HepG2 (cell line): ENCODE measurements around the gene SRRT. TPM values are rescaled to one million over a fixed set of nuclear protein-coding genes. Genes with fewer than 3 reads are reported as not detected.

Experiments used
- ATAC-seq: fragments of 200-7000 bp; cut with Tn5 transposase; 3 replicates; pipeline ENCODE4 v1.9.1; 2020; ENCODE audit warnings: mild to moderate bottlenecking, moderate library complexity
- BruUV-seq: library from RNA; stranded (reverse); fragments of 400-500 nt; replicated peaks from 2 replicates; lab custom pipeline; 2021; lab: Mats Ljungman, UMichigan
- CTCF ChIA-PET: fragments of 300-600 bp; formaldehyde crosslinking; extraction: SDS; loops from one replicate; lab custom pipeline; 2021; ENCODE audit warnings: low total read pairs, inconsistent platforms, low intra/inter-chr PET ratio; lab: Yijun Ruan, JAX
- POLR2A ChIA-PET: fragments of 350-600 bp; sonication (Branson Sonifier 250); formaldehyde crosslinking; loops from one replicate; lab custom pipeline; 2020; ENCODE audit warnings: antibody characterized with exemption, inconsistent platforms; lab: Yijun Ruan, JAX
- DNase-seq: peaks from one replicate; pipeline ENCODE4 v3.0.0-alpha.2; 2015; ENCODE audit warnings: low spot score
- FAIRE-seq: peaks from 3 replicates; lab custom pipeline; 2011; peaks lifted over from hg19 to GRCh38; lab: Jason Lieb, UNC
- H2AFZ ChIP-seq: one replicate; pipeline ENCODE4 v1.6.1; 2011; ENCODE audit warnings: low read length, inconsistent platforms
- H3K27ac ChIP-seq: fragments of 300-600 bp; 3 replicates; pipeline ENCODE4 v1.8.0; 2011; ENCODE audit warnings: mixed run types, mild to moderate bottlenecking, mixed read lengths, low read length, inconsistent platforms; ENCODE audit not compliant: insufficient read depth; ENCODE audit errors: extremely low read length
- H3K27me3 ChIP-seq, 2 experiments: fragments of 200-600 bp in 1 of 2; 2 replicates in 1 of 2; 3 replicates in 1 of 2; pipeline versions ENCODE4 v1.6.0 to v1.8.0; 2011; ENCODE audit warnings: low read length in 2 of 2, mild to moderate bottlenecking in 2 of 2, moderate library complexity in 2 of 2, inconsistent platforms in 1 of 2; ENCODE audit not compliant: insufficient read depth in 2 of 2, control insufficient read depth in 1 of 2
- H3K36me3 ChIP-seq, 2 experiments: fragments of 200-600 bp in 1 of 2; replicated peaks in 1 of 2; 2 replicates in 1 of 2; 3 replicates in 1 of 2; pipeline versions ENCODE4 v1.5.1 to v1.8.0; 2011; ENCODE audit warnings: low read length in 2 of 2, inconsistent platforms in 1 of 2; ENCODE audit not compliant: insufficient read depth in 2 of 2, control insufficient read depth in 1 of 2
- H3K4me1 ChIP-seq: 2 replicates; pipeline ENCODE4 v1.5.1; 2012; ENCODE audit warnings: low read length, inconsistent platforms; ENCODE audit not compliant: insufficient read depth
- H3K4me2 ChIP-seq: 2 replicates; pipeline ENCODE4 v1.6.0; 2011; ENCODE audit warnings: low read depth, low read length, inconsistent platforms
- H3K4me3 ChIP-seq, 3 experiments: fragments of 200-600 bp in 1 of 3; sonication (generic), shearing (Covaris generic) in 1 of 3; replicated peaks in 1 of 3; 2 replicates each; pipeline ENCODE4 v1.5.1; 2011 to 2016; ENCODE audit warnings: low read length in 3 of 3, inconsistent platforms in 2 of 3, low read depth in 2 of 3, mild to moderate bottlenecking in 2 of 3, control low read depth in 1 of 3, mixed read lengths in 1 of 3; ENCODE audit not compliant: insufficient read depth in 1 of 3
- H3K79me2 ChIP-seq: one replicate; pipeline ENCODE4 v1.6.1; 2011; ENCODE audit warnings: low read length, inconsistent platforms; ENCODE audit not compliant: insufficient read depth
- H3K9ac ChIP-seq: 2 replicates; pipeline ENCODE4 v1.6.0; 2011; ENCODE audit warnings: mild to moderate bottlenecking, low read depth, low read length, inconsistent platforms; ENCODE audit not compliant: insufficient read depth
- H3K9me3 ChIP-seq: 2 replicates; pipeline ENCODE4 v1.5.1; 2012; ENCODE audit warnings: mild to moderate bottlenecking, low read length
- H4K20me1 ChIP-seq: 2 replicates; pipeline ENCODE4 v1.6.0; 2011; ENCODE audit warnings: inconsistent platforms, mild to moderate bottlenecking, low read length, moderate library complexity; ENCODE audit not compliant: insufficient read depth
- CHCHD3 ChIP-seq: sonication (generic); formaldehyde crosslinking; IDR thresholded peaks from 2 replicates; pipeline ENCODE4 v1.8.0; 2022; ENCODE audit warnings: mild to moderate bottlenecking, missing genetic modification reagents, moderate library complexity
- DRAP1 ChIP-seq: IDR thresholded peaks from 2 replicates; pipeline ENCODE4 v1.6.1; 2016; ENCODE audit warnings: missing genetic modification reagents, missing compliant biosample characterization
- EED ChIP-seq: sonication (generic); formaldehyde crosslinking; IDR thresholded peaks from 2 replicates; pipeline ENCODE4 v1.5.0; 2020; ENCODE audit warnings: mild to moderate bottlenecking, missing genetic modification reagents
- GPN1 ChIP-seq: sonication (generic); formaldehyde crosslinking; IDR thresholded peaks from 2 replicates; pipeline ENCODE4 v1.5.1; 2020; ENCODE audit warnings: missing genetic modification reagents, borderline replicate concordance
- KLF15 ChIP-seq: sonication (generic); formaldehyde crosslinking; IDR thresholded peaks from 2 replicates; pipeline ENCODE4 v1.8.1; 2023; ENCODE audit warnings: borderline replicate concordance, mild to moderate bottlenecking, inconsistent platforms, missing genetic modification reagents, mixed read lengths
- MATR3 ChIP-seq: sonication (generic); formaldehyde crosslinking; IDR thresholded peaks from 2 replicates; pipeline ENCODE4 v1.4.0; 2020; ENCODE audit warnings: missing genetic modification reagents
- NKX3-1 ChIP-seq: sonication (generic); formaldehyde crosslinking; IDR thresholded peaks from 2 replicates; pipeline ENCODE4 v1.5.0; 2020; ENCODE audit warnings: missing genetic modification reagents
- REL ChIP-seq: sonication (generic); formaldehyde crosslinking; conservative IDR thresholded peaks from 2 replicates; pipeline ENCODE4 v1.8.0; 2022; ENCODE audit warnings: mild to moderate bottlenecking, missing genetic modification reagents, moderate library complexity
- STAT5B ChIP-seq: sonication (generic); formaldehyde crosslinking; IDR thresholded peaks from 2 replicates; pipeline ENCODE4 v1.4.0; 2020; ENCODE audit warnings: missing genetic modification reagents
- TCF12 ChIP-seq, 2 experiments: fragments of 450-650 bp in 1 of 2; sonication (generic) in 1 of 2; formaldehyde crosslinking in 1 of 2; IDR thresholded peaks; 2 replicates each; pipeline versions ENCODE4 v1.6.1 to v1.8.0; 2017 to 2022; ENCODE audit warnings: antibody characterized with exemption in 1 of 2, mild to moderate bottlenecking in 1 of 2, missing genetic modification reagents in 1 of 2, moderate library complexity in 1 of 2
- XRCC5 ChIP-seq: fragments of 200-400 bp; formaldehyde crosslinking; optimal IDR thresholded peaks from 2 replicates; pipeline ENCODE3; 2017; ENCODE audit warnings: mild to moderate bottlenecking, low read length
- ZBTB20 ChIP-seq: sonication (generic); formaldehyde crosslinking; IDR thresholded peaks from 2 replicates; pipeline ENCODE4 v1.8.1; 2023; ENCODE audit warnings: missing genetic modification reagents, low read depth, mild to moderate bottlenecking, borderline replicate concordance
- ZMYM4 ChIP-seq: sonication (generic); formaldehyde crosslinking; IDR thresholded peaks from 2 replicates; pipeline ENCODE4 v1.8.1; 2023; ENCODE audit warnings: mild to moderate bottlenecking, missing genetic modification reagents
- ZNF124 ChIP-seq: sonication (generic); formaldehyde crosslinking; IDR thresholded peaks from 2 replicates; pipeline ENCODE4 v1.4.0; 2020; ENCODE audit warnings: missing genetic modification reagents
- ZNF138 ChIP-seq: sonication (generic); formaldehyde crosslinking; IDR thresholded peaks from 2 replicates; pipeline ENCODE4 v1.5.0; 2020; ENCODE audit warnings: mild to moderate bottlenecking, low read depth, missing genetic modification reagents
- ZNF468 ChIP-seq: sonication (generic); formaldehyde crosslinking; IDR thresholded peaks from 2 replicates; pipeline ENCODE4 v1.8.0; 2022; ENCODE audit warnings: mild to moderate bottlenecking, moderate library complexity, missing genetic modification reagents
- ZNF747 ChIP-seq: sonication (generic); formaldehyde crosslinking; IDR thresholded peaks from 2 replicates; pipeline ENCODE4 v1.8.1; 2023; ENCODE audit warnings: missing genetic modification reagents, mild to moderate bottlenecking, borderline replicate concordance
- ZNF850 ChIP-seq: sonication (generic); formaldehyde crosslinking; conservative IDR thresholded peaks from 2 replicates; pipeline ENCODE4 v1.9.0; 2021; ENCODE audit warnings: mild to moderate bottlenecking, missing genetic modification reagents
- WGBS: methylation state at CpG from one replicate; pipeline ENCODE4 v1.1.6; 2017; ENCODE audit warnings: low lambda C conversion rate; 5-methylcytosine and 5-hydroxymethylcytosine counted together
- in situ Hi-C: cut with HindIII; loops from 2 replicates; pipeline ENCODE4 v1.10.0; 2017; ENCODE audit warnings: low pct_unique_long_range_greater_than_20kb; ENCODE audit not compliant: extremely low pct_ligation_motif_present
- intact Hi-C: fragments of 100-400 bp; cut with micrococcal nuclease; formaldehyde crosslinking; loops from one replicate; pipeline ENCODE4 v1.10.0; 2022; ENCODE audit not compliant: unreplicated experiment
- polyA plus RNA-seq, 8 experiments: library from polyadenylated mRNA; depleted of rRNA in 3 of 8; stranded (reverse) in 7 of 8; unstranded in 1 of 8; fragments of >200 nt; fragmentation: Illumina TruSeq in 4 of 8; extraction: Trizol in 4 of 8; gene quantifications; 2 replicates each; pipeline versions ENCODE4 v1.2.1 to v1.2.3, GENCODE V29; 2011 to 2016; ENCODE audit warnings: low read depth in 4 of 8, missing spikeins in 1 of 8, mixed read lengths in 1 of 8; ENCODE audit not compliant: insufficient read depth in 1 of 8
- total RNA-seq, 5 experiments: library from RNA; depleted of rRNA; stranded (reverse); fragments of >200 nt; fragmentation: Illumina TruSeq; extraction: Trizol; gene quantifications; 2 replicates each; pipeline ENCODE4 v1.2.3, GENCODE V29; 2016; ENCODE audit warnings: low read depth in 1 of 5
- TF ChIP-seq, protein P1 (sequence below): sonication (generic); formaldehyde crosslinking; IDR thresholded peaks from 2 replicates; pipeline ENCODE4 v1.8.1; 2023; ENCODE audit warnings: mild to moderate bottlenecking, missing genetic modification reagents

Gene SRRT
- total and polyA plus RNA-seq, 2 of the 13 experiments (the other 11 are each of a cell fraction or from before 2014, with no cell fraction given) = 26.2 to 106 TPM

DNA sequence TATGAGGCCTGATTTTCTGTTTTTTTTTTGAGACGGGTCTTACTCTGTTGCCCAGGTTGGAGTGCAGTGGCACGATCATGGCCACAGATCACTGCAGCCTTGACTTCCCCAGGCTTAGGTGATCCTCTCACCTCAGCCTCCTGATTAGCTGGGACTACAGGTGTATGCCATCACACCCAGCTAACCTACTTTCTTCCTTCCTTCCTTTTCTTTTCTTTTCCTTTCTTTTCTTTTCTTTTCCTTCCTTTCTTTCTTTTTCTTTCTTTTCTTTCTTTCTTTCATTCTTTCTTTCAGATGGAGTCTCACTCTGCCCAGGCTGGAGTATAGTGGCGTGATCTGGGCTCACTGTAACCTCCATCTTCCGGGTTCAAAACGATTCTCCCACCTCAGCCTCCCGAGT lies 3.8 kb downstream of the SRRT start:
- no peak for ATAC-seq
- H3K79me2 ChIP-seq = peaks cover 55% of the 10 kb centered on the region
- peaks cover 0 to 2% of the 10 kb centered on the region in 2 experiments; a peak in 1 of 5 replicates for H3K27me3 ChIP-seq
- H4K20me1 ChIP-seq = peaks cover 23% of the 10 kb centered on the region
- intact Hi-C loops = no loop called here
- H2AFZ ChIP-seq = no peak overlapping the region
- POLR2A ChIA-PET = interaction anchor here (2.9 kb wide), 1 partner anchor 11 kb away, joined by 13 read pairs; the partner anchor contains the start of gene UFSP1
- no peak overlapping the region for H3K27ac ChIP-seq
- whole genome bisulfite sequencing = 95% methylated on average over 6 of the region's 6 CpGs
- in situ Hi-C loops = loop anchor here (25.0 kb wide), 1 partner anchor 409 kb away; no protein-coding TSS in a partner anchor
- TF ChIP-seq ZNF124 (CRISPR knock-in tag) = no peak
- TF ChIP-seq ZNF138 (CRISPR knock-in tag) = no peak
- no peak for TF ChIP-seq REL (CRISPR knock-in tag)
- CTCF ChIA-PET = no interaction called here
- H3K4me3 ChIP-seq = no peak overlapping the region
- BruUV-seq = no TSS peak
- no peak overlapping the region for H3K9ac ChIP-seq
- H3K9me3 ChIP-seq = no peaks in the 10 kb centered on the region
- peaks cover 19 to 59% of the 10 kb centered on the region in 2 experiments for H3K36me3 ChIP-seq
- peaks cover 50% of the 10 kb centered on the region for H3K4me1 ChIP-seq
- FAIRE-seq = no peak
- DNase-seq = no peak
- no peak overlapping the region for H3K4me2 ChIP-seq

DNA sequence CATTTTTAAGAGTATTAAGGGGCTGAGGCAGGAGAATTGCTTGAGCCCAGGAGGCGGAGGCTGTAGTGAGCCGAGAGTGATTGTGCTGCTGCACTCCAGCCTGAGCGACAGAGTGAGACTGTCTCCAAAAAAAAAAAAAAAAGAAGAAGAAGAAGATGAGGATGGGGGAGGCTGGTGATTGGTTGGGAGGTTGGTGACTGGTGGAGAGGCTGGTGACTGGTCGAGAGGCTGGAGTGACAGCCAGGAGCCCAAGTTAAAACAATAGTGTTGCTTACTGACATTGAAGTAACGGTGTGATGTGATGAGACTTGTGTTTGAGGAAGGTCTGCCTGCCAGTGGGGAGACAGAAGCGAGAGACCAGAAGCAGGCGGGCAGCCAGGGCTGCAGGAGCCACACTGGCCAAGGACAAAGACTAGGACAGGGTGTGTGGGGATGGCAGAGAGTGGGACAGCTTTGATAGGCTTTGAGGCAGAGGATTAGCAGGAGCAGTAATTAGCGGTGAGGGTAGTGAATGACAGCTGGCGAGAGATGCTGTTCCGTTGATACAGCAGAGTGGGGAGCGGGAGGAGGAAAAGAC lies 4.9 kb downstream of the SRRT start:
- Histone ChIP-seq H3K4me3 (no peak overlapping the region), H3K79me2 (peaks cover 55% of the 10 kb centered on the region), H3K9ac (no peak overlapping the region), H3K9me3 (no peaks in the 10 kb centered on the region), H3K4me1 (peaks cover 49% of the 10 kb centered on the region), H3K27me3 (peaks cover 0 to 2% of the 10 kb centered on the region in 2 experiments; a peak in 1 of 5 replicates), H3K27ac (no peak overlapping the region), H3K36me3 (peaks cover 27 to 70% of the 10 kb centered on the region in 2 experiments), H4K20me1 (peaks cover 23% of the 10 kb centered on the region), H3K4me2 (no peak overlapping the region), H2AFZ (no peak overlapping the region)
- no TSS peak for BruUV-seq
- 88% methylated on average over 11 of the region's 11 CpGs for WGBS
- ChIA-PET POLR2A (interaction anchor here (2.9 kb wide), 1 partner anchor 10 kb away, joined by 13 read pairs; the partner anchor contains the start of gene UFSP1), CTCF (no interaction called here)
- DNase-seq = no peak
- intact Hi-C loops (no loop called here), in situ Hi-C loops (loop anchor here (25.0 kb wide), 1 partner anchor 408 kb away; no protein-coding TSS in a partner anchor)
- no peak for FAIRE-seq
- ATAC-seq = no peak
- no peak for TF ChIP-seq ZNF747 (CRISPR knock-in tag)
- TF ChIP-seq KLF15 (CRISPR knock-in tag) = no peak
- no peak for TF ChIP-seq ZMYM4 (CRISPR knock-in tag)
- TF ChIP-seq GPN1 (CRISPR knock-in tag) = no peak
- no peak for TF ChIP-seq ZNF468
- TF ChIP-seq NKX3-1 (CRISPR knock-in tag) = no peak
- no peak for TF ChIP-seq MATR3 (CRISPR knock-in tag)
- TF ChIP-seq ZBTB20 (CRISPR knock-in tag) = no peak
- no peak for TF ChIP-seq TCF12 (IDR thresholded peaks at IDR 0.05)
- TF ChIP-seq TCF12 (CRISPR knock-in tag; IDR thresholded peaks at IDR 0.05) = no peak
- no peak for TF ChIP-seq EED (CRISPR knock-in tag)
- no peak for TF ChIP-seq ZNF850 (CRISPR knock-in tag)
- no peak for TF ChIP-seq DRAP1 (CRISPR knock-in tag)
- TF ChIP-seq CHCHD3 (CRISPR knock-in tag) = no peak
- TF ChIP-seq, protein P1, sequence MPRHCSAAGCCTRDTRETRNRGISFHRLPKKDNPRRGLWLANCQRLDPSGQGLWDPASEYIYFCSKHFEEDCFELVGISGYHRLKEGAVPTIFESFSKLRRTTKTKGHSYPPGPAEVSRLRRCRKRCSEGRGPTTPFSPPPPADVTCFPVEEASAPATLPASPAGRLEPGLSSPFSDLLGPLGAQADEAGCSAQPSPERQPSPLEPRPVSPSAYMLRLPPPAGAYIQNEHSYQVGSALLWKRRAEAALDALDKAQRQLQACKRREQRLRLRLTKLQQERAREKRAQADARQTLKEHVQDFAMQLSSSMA = no peak
- TF ChIP-seq XRCC5 = no peak
- no peak for TF ChIP-seq STAT5B
